MM.1S (cell line): ENCODE measurements around the gene ZNRF1.

Source experiments
- EZH2phosphoT487 ChIP-seq: fragments of 300-600 bp; sonication (generic); IDR thresholded peaks from 2 replicates; pipeline ENCODE4 v1.6.1; 2018; ENCODE audit warnings: antibody characterized with exemption, low read length
- TF ChIP-seq, protein P1 (sequence below): fragments of 300-600 bp; sonication (generic); IDR thresholded peaks from 2 replicates; pipeline ENCODE4 v1.5.1; 2016; ENCODE audit warnings: antibody characterized with exemption, low read length, mixed read lengths

DNA sequence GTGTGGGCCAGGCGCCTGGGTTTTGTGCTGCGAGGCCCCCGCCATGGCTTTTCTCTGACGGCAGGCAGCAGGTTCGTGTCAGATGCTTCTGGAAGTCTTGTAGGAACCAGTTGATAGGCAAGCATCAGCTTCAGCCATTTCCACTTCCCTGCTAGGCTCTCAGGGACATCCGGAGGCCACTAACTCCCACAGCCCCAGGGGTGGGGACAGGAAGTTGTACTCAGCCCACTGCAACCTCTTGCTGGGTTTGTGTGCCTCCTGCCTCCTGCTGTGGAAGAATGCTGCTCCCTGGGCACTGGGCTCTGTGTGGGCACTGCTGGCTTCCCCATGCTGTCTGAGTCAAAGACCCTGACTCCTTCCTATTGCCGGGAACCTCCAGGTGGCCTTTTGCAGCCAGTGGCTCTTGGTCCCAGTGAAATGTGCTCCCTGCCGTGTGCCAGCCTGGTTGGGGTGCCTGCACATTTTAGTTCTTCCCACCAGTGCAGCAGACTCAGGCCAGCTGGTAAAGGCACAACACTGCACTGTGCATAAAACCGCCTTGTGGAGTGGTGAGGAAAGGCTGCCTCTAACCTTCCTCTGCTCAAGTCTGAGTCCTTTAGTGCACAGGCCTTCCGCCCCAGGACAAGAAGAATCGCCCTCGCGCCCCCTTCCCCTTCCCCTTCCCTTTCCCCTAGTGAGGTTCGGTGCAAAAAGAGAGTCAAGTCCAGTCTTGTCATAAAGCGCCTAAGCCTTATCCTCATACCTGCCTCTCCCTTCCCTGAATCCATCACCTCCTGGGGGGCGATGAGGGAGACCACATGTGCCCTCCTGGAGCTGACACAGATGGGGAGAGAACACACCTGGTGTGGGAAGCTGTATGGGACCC, 101.1 kb downstream of the ZNRF1 start:
- TF ChIP-seq, protein P1, sequence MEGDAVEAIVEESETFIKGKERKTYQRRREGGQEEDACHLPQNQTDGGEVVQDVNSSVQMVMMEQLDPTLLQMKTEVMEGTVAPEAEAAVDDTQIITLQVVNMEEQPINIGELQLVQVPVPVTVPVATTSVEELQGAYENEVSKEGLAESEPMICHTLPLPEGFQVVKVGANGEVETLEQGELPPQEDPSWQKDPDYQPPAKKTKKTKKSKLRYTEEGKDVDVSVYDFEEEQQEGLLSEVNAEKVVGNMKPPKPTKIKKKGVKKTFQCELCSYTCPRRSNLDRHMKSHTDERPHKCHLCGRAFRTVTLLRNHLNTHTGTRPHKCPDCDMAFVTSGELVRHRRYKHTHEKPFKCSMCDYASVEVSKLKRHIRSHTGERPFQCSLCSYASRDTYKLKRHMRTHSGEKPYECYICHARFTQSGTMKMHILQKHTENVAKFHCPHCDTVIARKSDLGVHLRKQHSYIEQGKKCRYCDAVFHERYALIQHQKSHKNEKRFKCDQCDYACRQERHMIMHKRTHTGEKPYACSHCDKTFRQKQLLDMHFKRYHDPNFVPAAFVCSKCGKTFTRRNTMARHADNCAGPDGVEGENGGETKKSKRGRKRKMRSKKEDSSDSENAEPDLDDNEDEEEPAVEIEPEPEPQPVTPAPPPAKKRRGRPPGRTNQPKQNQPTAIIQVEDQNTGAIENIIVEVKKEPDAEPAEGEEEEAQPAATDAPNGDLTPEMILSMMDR = no peak
- TF ChIP-seq EZH2phosphoT487 = no peak
